Activated CD8-positive, alpha-beta memory T cell treated with anti-CD3 and anti-CD28 coated beads, Interleukin-2, amount 50 U/mL, for 1 hour (primary cell): ENCODE results near the gene MAT2A.
A peak's percentile ranks its signal among the peaks of the same experiment; 100 is the strongest.

Experiments
- DNase-seq: peaks from one replicate; pipeline ENCODE4 v3.0.0-alpha.2; 2020; ENCODE audit errors: extremely low read depth

Gene MAT2A

DNA sequence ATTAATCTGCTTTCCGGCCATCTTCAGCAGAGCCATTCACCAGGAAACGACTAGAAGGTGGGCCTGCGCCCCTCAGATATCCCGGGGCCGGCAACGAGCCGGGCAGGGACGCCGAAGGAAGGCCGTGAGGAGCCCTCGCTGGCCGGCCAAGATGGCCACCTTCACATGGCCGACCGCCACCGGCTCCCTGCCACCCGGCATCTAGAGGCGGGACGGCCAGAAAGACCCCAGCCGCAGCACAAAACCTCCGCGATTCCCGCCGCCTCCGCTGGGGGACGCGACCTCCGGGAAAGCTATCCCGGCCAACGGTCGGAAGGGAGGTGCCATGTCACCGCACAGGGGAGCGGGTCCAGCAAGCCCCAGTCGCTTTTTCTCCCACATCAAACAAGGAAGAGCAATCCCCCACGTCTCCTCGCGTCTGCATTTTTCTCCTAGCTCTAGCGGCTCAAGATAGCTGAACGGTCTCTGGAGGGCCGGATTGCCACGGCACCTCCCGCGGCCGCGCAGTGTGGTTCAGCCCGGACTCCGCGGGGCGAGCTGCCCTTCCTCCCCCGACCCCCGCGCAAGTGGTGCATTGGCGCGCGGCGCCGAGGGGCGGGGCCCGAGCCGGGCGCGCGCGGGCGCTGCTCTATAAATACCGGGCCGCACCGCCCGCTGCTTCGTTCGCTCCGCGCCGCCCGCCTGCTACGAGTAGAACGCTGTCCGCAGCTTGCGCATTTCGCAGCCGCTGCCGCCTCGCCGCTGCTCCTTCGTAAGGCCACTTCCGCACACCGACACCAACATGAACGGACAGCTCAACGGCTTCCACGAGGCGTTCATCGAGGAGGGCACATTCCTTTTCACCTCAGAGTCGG lies at the start of gene MAT2A:
MAT2A (plus strand) TSS at position 662 of the 854 bp plus-strand sequence; CDS start at position 782, 120 bp downstream.
- peak; percentile 65 for DNase-seq

- no peak for DNase-seq
Measured at GRCh38 chr2:85490861-85491755, 47.9 kb upstream of the MAT2A start.

GRCh38 chr2:85496436-85496835 lies 42.5 kb upstream of the MAT2A start:
- DNase-seq = no peak

GRCh38 chr2:85497944-85498630 lies 40.9 kb upstream of the MAT2A start:
- no peak for DNase-seq

DNA sequence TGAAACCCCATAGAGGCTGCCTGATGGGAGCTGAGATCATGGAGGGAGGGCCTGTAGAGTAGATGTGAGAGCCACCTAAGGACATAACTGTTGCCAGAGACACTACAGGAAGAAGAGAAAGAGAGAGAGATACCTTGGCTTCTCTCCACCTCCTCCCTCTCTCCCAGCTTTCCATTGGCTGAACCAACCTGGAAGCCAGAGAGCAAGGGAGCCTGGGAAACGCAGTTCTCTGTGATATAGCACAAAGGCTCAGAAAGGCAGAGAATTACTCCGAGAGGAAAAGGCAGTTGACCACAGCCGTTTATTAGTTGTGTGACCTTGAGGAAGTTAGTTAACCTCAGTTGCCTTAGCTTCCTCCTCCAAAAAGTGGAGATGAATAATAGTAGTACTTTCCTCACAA lies 37.7 kb upstream of the MAT2A start:
- no peak for DNase-seq

- DNase-seq = no peak
Measured at GRCh38 chr2:85502720-85503119, 36.2 kb upstream of the MAT2A start.

DNA sequence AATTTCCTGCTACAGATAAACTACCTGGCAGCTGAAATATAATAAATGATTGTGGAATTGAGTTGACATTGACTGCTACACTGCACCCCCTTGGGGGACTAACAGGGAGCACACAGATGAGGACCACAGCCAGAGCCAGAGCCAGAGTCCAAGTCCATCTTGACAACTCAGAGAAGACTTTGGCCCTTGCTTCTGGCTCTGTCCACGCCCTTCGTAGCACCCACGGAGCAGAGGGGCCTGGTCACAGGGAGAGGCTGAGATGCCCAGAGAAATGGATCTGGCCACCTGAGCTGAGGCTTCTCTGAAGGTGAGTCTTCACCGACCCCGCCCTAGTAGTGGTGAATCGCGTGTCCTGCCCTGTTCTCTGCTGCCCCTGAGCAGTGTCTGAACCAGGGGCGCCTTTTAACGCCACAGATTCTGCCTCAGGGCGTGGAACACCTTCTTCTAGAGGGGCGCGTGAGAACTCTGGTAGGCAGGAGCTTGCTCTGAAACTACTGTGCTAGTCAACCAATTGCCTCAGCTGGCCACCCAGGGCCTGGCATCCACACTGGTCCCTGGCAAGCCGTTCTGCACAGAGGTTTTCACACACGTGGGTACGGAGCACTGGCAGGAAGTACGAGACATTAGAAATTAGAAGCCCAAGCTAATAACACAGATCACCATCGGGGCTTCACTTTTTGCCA lies 35.7 kb upstream of the MAT2A start:
- no peak for DNase-seq

GRCh38 chr2:85503851-85504777 lies 34.9 kb upstream of the MAT2A start:
- no peak for DNase-seq

DNA sequence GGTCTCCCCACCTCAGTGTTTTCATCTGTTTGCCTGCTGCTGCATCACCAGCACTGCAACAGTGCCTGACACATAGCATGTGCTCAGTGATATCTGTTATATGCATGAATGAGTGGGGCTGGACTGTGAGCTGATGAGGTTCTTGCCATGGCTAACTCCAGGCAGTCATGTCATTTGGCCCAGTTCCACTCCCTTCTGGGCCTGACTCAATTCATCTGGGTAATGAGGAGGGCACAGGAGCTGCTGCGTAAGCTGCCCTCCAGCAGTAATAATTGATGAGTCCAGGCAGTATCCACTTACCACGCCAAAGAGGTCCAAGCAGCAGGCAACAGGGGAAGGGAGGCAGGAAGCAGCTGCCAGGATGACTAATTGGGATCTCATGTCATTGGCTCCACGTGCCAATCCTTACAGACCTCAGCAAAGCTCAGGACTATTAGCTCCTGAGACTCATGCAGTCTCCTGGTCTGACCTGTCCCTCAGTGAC lies 34.1 kb upstream of the MAT2A start:
- no peak for DNase-seq

- no peak for DNase-seq
Measured at GRCh38 chr2:85505551-85506238, 33.3 kb upstream of the MAT2A start.

DNA sequence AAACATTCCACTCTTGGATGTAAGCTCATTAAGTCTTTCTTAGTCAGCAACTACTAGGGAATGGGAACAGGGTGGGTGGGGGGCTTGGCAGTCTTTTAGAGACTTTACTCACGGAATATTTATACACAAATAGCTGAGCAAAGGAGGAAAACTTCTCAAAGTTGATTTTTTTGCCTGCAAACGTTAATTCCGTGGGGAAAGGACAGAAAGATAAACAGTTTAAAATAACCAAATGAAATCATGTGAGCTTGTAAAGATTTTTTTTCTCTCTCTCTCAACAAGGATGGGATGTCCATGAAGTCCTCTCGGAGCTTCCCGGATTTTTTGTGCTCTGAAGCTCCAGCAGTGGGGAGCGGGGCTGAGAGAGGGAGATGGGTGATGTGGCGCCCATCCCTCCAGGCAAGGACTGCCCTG lies 32.2 kb upstream of the MAT2A start:
- DNase-seq = no peak

DNA sequence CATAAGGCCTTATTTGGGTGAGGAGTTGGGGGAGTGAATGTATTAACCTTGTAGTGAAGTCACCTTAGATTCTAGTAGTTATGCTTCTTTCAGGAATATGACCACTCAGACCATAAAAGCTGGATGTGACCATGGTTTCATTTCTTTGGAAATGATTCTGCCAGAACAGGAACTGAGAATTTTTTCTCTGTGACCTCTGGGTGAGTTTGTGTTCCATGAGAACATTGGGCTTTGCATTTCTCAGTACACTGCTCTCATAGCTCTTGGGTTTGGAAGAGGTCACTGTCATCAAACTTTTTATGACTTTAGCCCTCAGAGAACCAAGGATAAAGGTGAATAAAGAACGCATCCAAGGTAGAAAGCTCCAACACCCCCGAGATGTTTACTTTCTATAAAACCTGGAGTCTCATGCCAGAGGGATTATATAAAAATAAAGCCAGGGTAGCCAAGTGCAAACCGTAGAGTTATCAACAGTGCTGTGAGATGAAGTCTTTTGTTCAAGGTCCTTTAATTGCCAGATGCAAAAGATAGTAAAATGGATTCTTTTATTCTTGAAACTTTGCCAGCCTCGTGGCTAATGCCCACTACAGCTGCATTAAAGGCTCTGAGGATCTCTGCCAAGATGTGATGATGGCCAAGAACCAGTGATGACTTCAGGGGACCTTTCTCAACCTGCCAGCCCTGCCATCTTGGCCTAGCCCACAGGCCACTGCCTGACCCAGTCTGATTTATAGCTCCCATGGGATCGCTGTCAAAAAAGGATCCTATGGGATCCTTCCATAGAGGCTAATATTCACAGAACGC lies 27.8 kb upstream of the MAT2A start:
- DNase-seq = no peak

- no peak for DNase-seq
Measured at GRCh38 chr2:85514323-85514722, 24.6 kb upstream of the MAT2A start.

- no peak for DNase-seq
Measured at GRCh38 chr2:85516653-85517389, 22.1 kb upstream of the MAT2A start.

- no peak for DNase-seq
Measured at GRCh38 chr2:85522090-85522647, 16.8 kb upstream of the MAT2A start.

- no peak for DNase-seq
Measured at GRCh38 chr2:85523062-85523902, 15.7 kb upstream of the MAT2A start.

DNA sequence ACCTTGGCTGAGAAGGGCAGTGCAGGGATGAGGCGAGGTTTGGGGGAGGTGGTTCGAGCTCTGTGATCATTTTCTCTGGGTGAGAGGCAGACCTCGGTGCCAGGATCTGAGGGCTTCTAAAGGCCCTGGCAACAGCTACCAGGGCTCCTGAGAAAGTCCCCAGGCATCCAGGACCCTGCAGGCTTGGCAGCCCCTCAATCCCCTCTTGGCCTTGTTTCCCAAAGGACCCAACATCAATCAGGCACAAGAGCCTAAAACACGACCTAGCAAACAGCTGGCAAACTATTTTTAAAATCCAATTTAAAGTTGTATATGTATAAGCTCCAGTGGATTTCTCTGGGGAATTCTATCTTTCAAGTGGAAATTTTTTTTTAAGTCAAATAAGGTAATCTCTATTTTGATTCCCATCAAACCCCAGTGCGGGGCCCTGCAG lies 15.0 kb upstream of the MAT2A start:
- no peak for DNase-seq
